Choroid plexus epithelial cell (primary cell): Measurements from ENCODE around the gene ADAMTS4.
A peak's percentile ranks its signal among the peaks of the same experiment; 100 is the strongest.

ENCODE experiments used
- DNase-seq: peaks from one replicate; pipeline ENCODE4 v3.0.0-alpha.2; 2010; ENCODE audit warnings: low read depth
- H3K4me3 ChIP-seq: 2 replicates; pipeline ENCODE4 v1.5.1; 2011; ENCODE audit warnings: low read depth, mild to moderate bottlenecking, control low read depth, low read length, moderate library complexity
- CTCF ChIP-seq: conservative IDR thresholded peaks from 2 replicates; pipeline ENCODE4 v1.5.1; 2011; ENCODE audit warnings: low read depth, mild to moderate bottlenecking, control low read depth, inconsistent platforms, low read length, moderate library complexity

Gene ADAMTS4

GRCh38 chr1:161198897-161199431 is at the start of gene ADAMTS4:
Gene ADAMTS4 (minus strand): TSS chr1:161199054. CDS start chr1:161198627, 427 bp downstream.
- peak within 1 kb of the TSS; percentile 53 for H3K4me3 ChIP-seq
- peak; percentile 77 for DNase-seq
- TF ChIP-seq CTCF, result no peak

- no peak overlapping the region for H3K4me3 ChIP-seq
- DNase-seq, result no peak
- TF ChIP-seq CTCF, result no peak
These were observed 46.0 kb upstream of the ADAMTS4 start for GRCh38 chr1:161244888-161245287.

- H3K4me3 ChIP-seq, result no peak overlapping the region
- TF ChIP-seq CTCF, result no peak
- DNase-seq, result no peak
These were observed 43.5 kb upstream of the ADAMTS4 start for GRCh38 chr1:161242313-161242712.

GRCh38 chr1:161241682-161242081 is 42.8 kb upstream of the ADAMTS4 start:
- DNase-seq, result no peak
- no peak for TF ChIP-seq CTCF
- no peak overlapping the region for H3K4me3 ChIP-seq

GRCh38 chr1:161238039-161238473 is 39.2 kb upstream of the ADAMTS4 start, which contains the start of gene NR1I3:
Gene NR1I3 (minus strand): TSS chr1:161238203. CDS start chr1:161236565, 1,638 bp downstream.
- H3K4me3 ChIP-seq, result no peak within 1 kb of the TSS
- DNase-seq, result no peak
- TF ChIP-seq CTCF, result no peak

GRCh38 chr1:161235957-161236775 is 37.3 kb upstream of the ADAMTS4 start:
- TF ChIP-seq CTCF, result no peak
- no peak for DNase-seq
- no peak overlapping the region for H3K4me3 ChIP-seq
